Trophoblast cell (in vitro differentiated cells and primary cell): ENCODE results near the gene ARHGAP11A.

Experiments
- DNase-seq, 2 donors: peaks; one replicate each; pipeline ENCODE4 v3.0.0-alpha.2; 2016
- H2AFZ ChIP-seq: 2 replicates; pipeline ENCODE4 v1.6.1; 2013; ENCODE audit warnings: low read length, moderate library complexity, mild to moderate bottlenecking; ENCODE audit not compliant: insufficient read depth, poor library complexity
- H2AK5ac ChIP-seq: 2 replicates; pipeline ENCODE4 v1.6.1; 2013; ENCODE audit warnings: mild to moderate bottlenecking, low read length
- H2BK120ac ChIP-seq: 2 replicates; pipeline ENCODE4 v1.6.1; 2013; ENCODE audit warnings: low read length, mild to moderate bottlenecking, moderate library complexity; ENCODE audit not compliant: insufficient read depth, poor library complexity
- H2BK12ac ChIP-seq: 2 replicates; pipeline ENCODE4 v1.6.1; 2013; ENCODE audit warnings: mild to moderate bottlenecking, low read length, moderate library complexity
- H2BK5ac ChIP-seq: 2 replicates; pipeline ENCODE4 v1.6.1; 2013; ENCODE audit warnings: low read length, low read depth, moderate library complexity, mild to moderate bottlenecking; ENCODE audit not compliant: poor library complexity
- H3K14ac ChIP-seq: 2 replicates; pipeline ENCODE4 v1.6.1; 2013; ENCODE audit warnings: mild to moderate bottlenecking, low read length
- H3K18ac ChIP-seq: 2 replicates; pipeline ENCODE4 v1.6.1; 2013; ENCODE audit warnings: mild to moderate bottlenecking, low read length
- H3K23ac ChIP-seq: 2 replicates; pipeline ENCODE4 v1.6.1; 2013; ENCODE audit warnings: low read length
- H3K27ac ChIP-seq: 2 replicates; pipeline ENCODE4 v1.5.1; 2013; ENCODE audit warnings: low read depth, mild to moderate bottlenecking, inconsistent platforms, low read length, moderate library complexity
- H3K27me3 ChIP-seq: 2 replicates; pipeline ENCODE4 v1.6.1; 2013; ENCODE audit warnings: inconsistent platforms, mild to moderate bottlenecking, low read length, moderate library complexity; ENCODE audit not compliant: insufficient read depth
- H3K36me3 ChIP-seq, 2 experiments: 1 replicate in 1 of 2; 2 replicates in 1 of 2; pipeline ENCODE4 v1.6.1; 2013; ENCODE audit warnings: low read length in 2 of 2, mild to moderate bottlenecking in 2 of 2, moderate library complexity in 1 of 2; ENCODE audit not compliant: insufficient read depth in 2 of 2, control insufficient read depth in 1 of 2
- H3K4ac ChIP-seq: 2 replicates; pipeline ENCODE4 v1.6.1; 2013; ENCODE audit warnings: low read depth, mild to moderate bottlenecking, low read length, moderate library complexity
- H3K4me1 ChIP-seq, 2 experiments: 1 replicate in 1 of 2; 2 replicates in 1 of 2; pipeline ENCODE4 v1.6.1; 2013; ENCODE audit warnings: low read length in 2 of 2, mild to moderate bottlenecking in 2 of 2, moderate library complexity in 1 of 2; ENCODE audit not compliant: insufficient read depth in 2 of 2, control insufficient read depth in 1 of 2
- H3K4me2 ChIP-seq: 2 replicates; pipeline ENCODE4 v1.6.1; 2013; ENCODE audit warnings: inconsistent platforms, mild to moderate bottlenecking, low read length, moderate library complexity
- H3K4me3 ChIP-seq: 2 replicates; pipeline ENCODE4 v1.5.1; 2013; ENCODE audit warnings: mild to moderate bottlenecking, low read depth, low read length, inconsistent platforms
- H3K79me1 ChIP-seq: one replicate; pipeline ENCODE4 v1.6.1; 2013; ENCODE audit warnings: low read length
- H3K79me2 ChIP-seq: 2 replicates; pipeline ENCODE4 v1.6.1; 2013; ENCODE audit warnings: low read length, mild to moderate bottlenecking; ENCODE audit not compliant: control insufficient read depth, insufficient read depth, poor library complexity
- H3K9ac ChIP-seq: 2 replicates; pipeline ENCODE4 v1.6.1; 2013; ENCODE audit warnings: mild to moderate bottlenecking, low read length
- H3K9me3 ChIP-seq: 2 replicates; pipeline ENCODE4 v1.6.1; 2013; ENCODE audit warnings: low read depth, mild to moderate bottlenecking, control low read depth, inconsistent platforms, low read length; ENCODE audit not compliant: insufficient read depth
- H4K12ac ChIP-seq: 2 replicates; pipeline ENCODE4 v1.6.1; 2013; ENCODE audit warnings: low read depth, mild to moderate bottlenecking, low read length, moderate library complexity
- H4K8ac ChIP-seq: 2 replicates; pipeline ENCODE4 v1.6.1; 2013; ENCODE audit warnings: low read depth, mild to moderate bottlenecking, low read length, moderate library complexity
- H4K91ac ChIP-seq: one replicate; pipeline ENCODE4 v1.6.1; 2013; ENCODE audit warnings: low read depth, mild to moderate bottlenecking, low read length, moderate library complexity
- WGBS: extraction: QIAGEN DNeasy Blood & Tissue Kit; methylation state at CpG from one replicate; pipeline ENCODE4 v1.1.7; 2013; ENCODE audit warnings: missing lambda C conversion rate; ENCODE audit not compliant: insufficient read length, insufficient coverage; ENCODE audit errors: extremely low coverage; 5-methylcytosine and 5-hydroxymethylcytosine counted together

ARHGAP11A gene

DNA sequence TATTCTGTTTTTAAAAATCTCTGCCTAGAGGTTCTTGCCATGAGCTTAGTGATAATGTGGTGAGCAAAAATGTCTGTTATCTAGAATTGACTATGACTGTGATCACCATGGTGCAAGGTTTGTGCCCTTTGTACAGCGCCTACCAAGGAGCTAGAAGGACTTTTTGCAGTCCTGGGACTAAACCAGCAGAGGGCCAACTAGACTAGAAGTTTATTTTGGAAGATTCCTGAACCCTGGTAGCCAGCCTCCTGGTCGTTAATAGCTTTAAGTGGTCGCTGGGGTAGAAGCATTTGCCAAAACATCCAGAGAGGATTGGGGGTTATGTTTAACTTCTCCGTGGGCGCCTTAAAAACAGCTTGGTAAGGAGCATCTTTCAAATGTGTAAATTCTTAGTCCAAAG lies 34.0 kb downstream of the ARHGAP11A start:
- Histone ChIP-seq H3K4me1 (no peaks in the 10 kb centered on the region), H2AK5ac (no peak overlapping the region), H3K4me2 (no peak overlapping the region), H2AFZ (no peak overlapping the region), H2BK120ac (no peak overlapping the region), H4K12ac (no peak overlapping the region), H3K79me2 (no peaks in the 10 kb centered on the region), H2BK5ac (no peak overlapping the region), H3K27ac (no peak overlapping the region), H3K4me3 (no peak overlapping the region), H3K9ac (no peak overlapping the region), H4K8ac (no peak overlapping the region), H3K9me3 (no peaks in the 10 kb centered on the region), H3K14ac (no peak overlapping the region), H3K27me3 (no peaks in the 10 kb centered on the region), H3K79me1 (no peaks in the 10 kb centered on the region), H3K4ac (no peak overlapping the region), H3K36me3 (no peaks in the 10 kb centered on the region), H3K23ac (no peak overlapping the region), H4K91ac (no peak overlapping the region), H2BK12ac (no peak overlapping the region), H3K18ac (no peak overlapping the region)
- WGBS: no CpG with 5 or more reads among the region's 5 CpGs
- DNase-seq: peak; percentile 35 to 46

- H3K79me2 ChIP-seq: no peaks in the 10 kb centered on the region
- H3K9me3 ChIP-seq: no peaks in the 10 kb centered on the region
- H3K27me3 ChIP-seq: no peaks in the 10 kb centered on the region
These were observed 36.0 kb downstream of the ARHGAP11A start for GRCh38 chr15:32651229-32651837.

GRCh38 chr15:32652178-32652577 lies 36.9 kb downstream of the ARHGAP11A start:
- WGBS: 100% methylated on average over 1 of the region's 3 CpGs
- H3K27ac ChIP-seq: no peak overlapping the region
- no peaks in the 10 kb centered on the region for H3K9me3 ChIP-seq
- H4K12ac ChIP-seq: no peak overlapping the region
- no peak overlapping the region for H3K4ac ChIP-seq
- no peaks in the 10 kb centered on the region for H3K79me1 ChIP-seq
- H3K79me2 ChIP-seq: no peaks in the 10 kb centered on the region
- no peak overlapping the region for H2BK5ac ChIP-seq
- H3K27me3 ChIP-seq: no peaks in the 10 kb centered on the region
- H2BK12ac ChIP-seq: no peak overlapping the region
- no peak overlapping the region for H3K4me2 ChIP-seq
- no peaks in the 10 kb centered on the region for H3K4me1 ChIP-seq
- no peak overlapping the region for H3K9ac ChIP-seq
- H2BK120ac ChIP-seq: no peak overlapping the region
- no peak overlapping the region for H3K14ac ChIP-seq
- no peak overlapping the region for H4K8ac ChIP-seq
- H3K23ac ChIP-seq: no peak overlapping the region
- no peak overlapping the region for H2AFZ ChIP-seq
- no peak overlapping the region for H2AK5ac ChIP-seq
- no peak overlapping the region for H3K4me3 ChIP-seq
- H3K18ac ChIP-seq: no peak overlapping the region
- H3K36me3 ChIP-seq: no peaks in the 10 kb centered on the region
- no peak for DNase-seq
- H4K91ac ChIP-seq: no peak overlapping the region

More at GRCh38 chr15:32651229-32651837, 36.0 kb downstream of the ARHGAP11A start:
- Histone ChIP-seq H3K23ac (no peak overlapping the region), H3K4me2 (no peak overlapping the region), H4K91ac (no peak overlapping the region), H3K27ac (no peak overlapping the region), H3K18ac (no peak overlapping the region), H3K4me3 (no peak overlapping the region), H3K9ac (no peak overlapping the region), H3K36me3 (no peaks in the 10 kb centered on the region), H2BK12ac (no peak overlapping the region), H3K14ac (no peak overlapping the region), H3K79me1 (no peaks in the 10 kb centered on the region), H2AFZ (no peak overlapping the region), H4K12ac (no peak overlapping the region), H4K8ac (no peak overlapping the region), H2BK120ac (no peak overlapping the region), H2AK5ac (no peak overlapping the region), H3K4me1 (no peaks in the 10 kb centered on the region), H2BK5ac (no peak overlapping the region), H3K4ac (no peak overlapping the region)
- peak; percentile 17 to 77 for DNase-seq
- no CpG with 5 or more reads among the region's 6 CpGs for WGBS

DNA sequence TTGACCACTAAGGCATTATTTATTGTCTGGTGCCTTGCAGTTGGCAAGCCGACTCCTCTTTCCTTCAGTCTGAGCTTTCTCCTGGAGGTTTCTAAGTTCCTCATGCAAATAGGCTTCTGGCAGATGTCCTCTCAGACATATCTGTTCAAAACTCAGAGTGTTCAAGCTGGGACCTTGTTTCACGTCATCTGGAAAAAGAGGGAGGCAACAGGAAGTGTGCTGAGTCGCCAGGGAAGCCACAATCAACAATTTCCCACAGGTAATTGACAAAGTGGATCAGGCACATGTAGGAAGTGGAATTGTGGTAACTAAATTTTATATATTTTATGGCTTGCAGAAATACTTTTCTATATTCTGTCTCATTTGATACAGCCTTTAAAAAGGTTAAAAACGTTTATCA lies 40.8 kb downstream of the ARHGAP11A start:
- no peak for DNase-seq
- Histone ChIP-seq H2BK120ac (no peak overlapping the region), H3K9ac (no peak overlapping the region), H3K27ac (no peak overlapping the region), H4K12ac (no peak overlapping the region), H2BK5ac (no peak overlapping the region), H2AK5ac (no peak overlapping the region), H3K79me1 (no peaks in the 10 kb centered on the region), H3K4me3 (no peak overlapping the region), H3K23ac (no peak overlapping the region), H3K18ac (no peak overlapping the region), H3K36me3 (peaks cover 2 to 3% of the 10 kb centered on the region in 2 experiments), H4K8ac (no peak overlapping the region), H2AFZ (no peak overlapping the region), H3K4me1 (no peaks in the 10 kb centered on the region), H2BK12ac (no peak overlapping the region), H3K14ac (no peak overlapping the region), H3K79me2 (no peaks in the 10 kb centered on the region), H4K91ac (no peak overlapping the region), H3K27me3 (no peaks in the 10 kb centered on the region), H3K4ac (no peak overlapping the region), H3K9me3 (no peaks in the 10 kb centered on the region), H3K4me2 (no peak overlapping the region)
- no CpG with 5 or more reads among the region's 4 CpGs for WGBS
